ENCODE data around the gene EFR3B. TPM values are rescaled to one million over a fixed set of nuclear protein-coding genes. Genes with fewer than 3 reads are reported as not detected.

The EFR3B gene
- total RNA-seq, 1 donor from 2014 or later = 22.9 TPM

DNA sequence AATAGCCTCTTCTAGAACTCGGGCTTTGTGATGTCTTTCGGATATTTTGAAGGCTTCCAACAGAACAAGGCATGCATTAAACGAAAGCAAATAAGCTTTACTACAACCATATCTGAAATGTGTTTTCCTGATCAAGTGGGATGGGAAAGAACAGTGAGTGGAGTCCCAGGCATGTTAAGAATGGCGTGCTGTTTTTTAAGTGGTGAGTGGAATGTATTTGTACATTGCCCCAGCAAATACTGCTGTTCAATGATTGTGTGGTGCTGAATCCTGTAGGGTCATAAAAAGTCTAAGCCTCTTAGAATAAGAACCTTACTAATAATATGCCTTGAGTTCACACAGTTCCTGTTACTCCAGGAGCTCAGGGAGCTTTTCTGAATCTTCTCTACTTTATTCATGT, 74.0 kb downstream of the EFR3B start:
- no peak for DNase-seq
- Mint-ChIP-seq H3K36me3 (ENCODE audit: unreplicated experiment) (no peaks in the 10 kb centered on the region), H3K4me3 (ENCODE audit: unreplicated experiment) (no peak overlapping the region), H3K27ac (ENCODE audit: unreplicated experiment) (no peak overlapping the region), H3K27me3 (ENCODE audit: unreplicated experiment) (peaks cover 2% of the 10 kb centered on the region), H3K4me1 (ENCODE audit: low read depth, unreplicated experiment) (peaks cover 13% of the 10 kb centered on the region), H3K9me3 (ENCODE audit: unreplicated experiment) (no peaks in the 10 kb centered on the region)
- TF ChIP-seq, protein P1, sequence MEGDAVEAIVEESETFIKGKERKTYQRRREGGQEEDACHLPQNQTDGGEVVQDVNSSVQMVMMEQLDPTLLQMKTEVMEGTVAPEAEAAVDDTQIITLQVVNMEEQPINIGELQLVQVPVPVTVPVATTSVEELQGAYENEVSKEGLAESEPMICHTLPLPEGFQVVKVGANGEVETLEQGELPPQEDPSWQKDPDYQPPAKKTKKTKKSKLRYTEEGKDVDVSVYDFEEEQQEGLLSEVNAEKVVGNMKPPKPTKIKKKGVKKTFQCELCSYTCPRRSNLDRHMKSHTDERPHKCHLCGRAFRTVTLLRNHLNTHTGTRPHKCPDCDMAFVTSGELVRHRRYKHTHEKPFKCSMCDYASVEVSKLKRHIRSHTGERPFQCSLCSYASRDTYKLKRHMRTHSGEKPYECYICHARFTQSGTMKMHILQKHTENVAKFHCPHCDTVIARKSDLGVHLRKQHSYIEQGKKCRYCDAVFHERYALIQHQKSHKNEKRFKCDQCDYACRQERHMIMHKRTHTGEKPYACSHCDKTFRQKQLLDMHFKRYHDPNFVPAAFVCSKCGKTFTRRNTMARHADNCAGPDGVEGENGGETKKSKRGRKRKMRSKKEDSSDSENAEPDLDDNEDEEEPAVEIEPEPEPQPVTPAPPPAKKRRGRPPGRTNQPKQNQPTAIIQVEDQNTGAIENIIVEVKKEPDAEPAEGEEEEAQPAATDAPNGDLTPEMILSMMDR (IDR thresholded peaks at IDR 0.05; ENCODE audit: partially characterized antibody, unreplicated experiment) = no peak

DNA sequence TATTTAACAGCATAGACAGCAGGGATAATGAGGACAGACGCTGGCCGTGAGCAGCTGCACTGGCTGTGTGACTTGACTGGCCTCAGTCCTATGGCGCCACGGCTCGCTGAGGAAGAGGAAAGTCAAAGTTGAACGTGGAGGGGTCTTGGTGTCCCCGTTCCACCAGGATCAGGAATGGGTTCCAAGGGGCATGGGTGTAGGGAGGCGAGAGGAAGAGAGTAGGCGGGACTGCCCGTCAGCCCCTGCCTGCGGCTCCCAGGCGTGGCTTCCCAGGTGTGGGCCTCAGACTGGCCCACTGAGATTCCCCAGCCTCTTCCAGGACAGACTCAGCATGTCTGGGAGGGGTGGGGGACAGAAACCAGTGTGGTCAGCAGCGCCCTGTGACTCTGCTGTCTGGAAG, 75.1 kb downstream of the EFR3B start:
- Mint-ChIP-seq H3K9me3 (ENCODE audit: unreplicated experiment) (no peaks in the 10 kb centered on the region), H3K27me3 (ENCODE audit: unreplicated experiment) (no peaks in the 10 kb centered on the region), H3K4me1 (ENCODE audit: low read depth, unreplicated experiment) (peaks cover 8% of the 10 kb centered on the region), H3K36me3 (ENCODE audit: unreplicated experiment) (no peaks in the 10 kb centered on the region), H3K27ac (ENCODE audit: unreplicated experiment) (no peak overlapping the region), H3K4me3 (ENCODE audit: unreplicated experiment) (no peak overlapping the region)
- TF ChIP-seq, protein P1 (IDR thresholded peaks at IDR 0.05; ENCODE audit: partially characterized antibody, unreplicated experiment) = no peak
- no peak for DNase-seq

DNA sequence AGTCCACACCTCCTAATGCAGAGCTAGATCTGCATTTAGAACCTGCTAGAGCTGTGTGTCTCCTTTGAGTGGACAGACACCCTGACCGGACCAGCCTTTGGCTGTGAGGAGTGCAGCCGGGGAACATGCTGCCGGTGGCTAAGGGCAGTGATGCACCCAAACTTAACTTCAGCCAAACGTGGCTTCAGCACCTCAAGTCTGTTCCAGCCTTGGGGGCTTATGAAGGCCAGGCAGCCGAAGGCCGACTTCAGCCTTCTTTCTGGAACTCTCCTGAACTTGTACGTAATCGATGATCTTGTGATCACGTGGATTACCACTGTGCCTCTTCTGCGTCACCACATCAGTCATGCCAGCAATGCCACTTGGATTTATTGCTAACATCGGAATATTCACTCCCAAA, 77.4 kb downstream of the EFR3B start:
- Mint-ChIP-seq H3K4me3 (ENCODE audit: unreplicated experiment) (no peak overlapping the region), H3K9me3 (ENCODE audit: unreplicated experiment) (peaks cover 2% of the 10 kb centered on the region), H3K27ac (ENCODE audit: unreplicated experiment) (no peak overlapping the region), H3K36me3 (ENCODE audit: unreplicated experiment) (peaks cover 7% of the 10 kb centered on the region), H3K27me3 (ENCODE audit: unreplicated experiment) (peaks cover 7% of the 10 kb centered on the region), H3K4me1 (ENCODE audit: low read depth, unreplicated experiment) (no peaks in the 10 kb centered on the region)
- TF ChIP-seq, protein P1 (IDR thresholded peaks at IDR 0.05; ENCODE audit: partially characterized antibody, unreplicated experiment) = no peak
- DNase-seq = no peak

DNA sequence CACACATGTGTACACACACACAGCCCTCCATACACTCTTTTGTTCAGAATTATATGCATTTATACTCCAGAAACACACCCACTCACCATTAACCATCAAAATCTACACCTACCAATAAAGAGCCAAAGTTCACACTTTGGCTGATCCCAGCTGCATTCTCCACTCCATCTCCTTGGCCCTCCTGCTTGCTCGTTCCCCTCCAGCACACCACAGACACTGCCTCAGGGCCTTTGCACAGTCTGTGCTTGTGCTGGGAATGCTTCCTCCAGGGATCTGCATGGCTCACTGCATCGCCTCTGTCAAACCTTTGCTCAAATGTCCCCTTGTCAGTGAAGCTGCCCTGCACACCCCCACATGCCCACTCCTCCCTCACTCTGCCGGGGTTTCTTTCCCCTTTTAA, 80.5 kb downstream of the EFR3B start:
- Mint-ChIP-seq H3K9me3 (ENCODE audit: unreplicated experiment) (peaks cover 2% of the 10 kb centered on the region), H3K4me1 (ENCODE audit: low read depth, unreplicated experiment) (no peaks in the 10 kb centered on the region), H3K4me3 (ENCODE audit: unreplicated experiment) (no peak overlapping the region), H3K27me3 (ENCODE audit: unreplicated experiment) (peaks cover 7% of the 10 kb centered on the region), H3K27ac (ENCODE audit: unreplicated experiment) (no peak overlapping the region), H3K36me3 (ENCODE audit: unreplicated experiment) (peaks cover 7% of the 10 kb centered on the region)
- no peak for DNase-seq
- TF ChIP-seq, protein P1 (IDR thresholded peaks at IDR 0.05; ENCODE audit: partially characterized antibody, unreplicated experiment) = no peak

DNA sequence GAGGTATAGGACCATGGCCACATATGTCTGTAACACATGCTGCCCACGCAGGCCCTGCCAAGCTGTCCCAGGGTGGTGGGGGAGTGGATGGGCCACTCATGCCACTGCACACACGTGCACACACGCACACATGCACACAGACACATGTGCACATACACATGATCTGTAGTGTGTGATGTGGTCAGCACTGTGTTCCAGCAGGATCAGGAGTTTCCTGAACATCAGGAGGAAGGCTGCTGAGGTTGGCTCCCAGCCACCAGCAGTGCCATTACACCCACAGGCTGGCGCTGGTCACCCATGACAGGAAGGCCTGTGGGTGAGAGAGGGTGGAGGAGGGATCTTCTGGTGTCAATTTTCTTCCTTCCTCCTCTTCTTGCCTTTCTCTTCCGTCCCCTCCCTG, 81.8 kb downstream of the EFR3B start:
- Mint-ChIP-seq H3K9me3 (ENCODE audit: unreplicated experiment) (peaks cover 2% of the 10 kb centered on the region), H3K36me3 (ENCODE audit: unreplicated experiment) (peaks cover 7% of the 10 kb centered on the region), H3K4me3 (ENCODE audit: unreplicated experiment) (no peak overlapping the region), H3K27ac (ENCODE audit: unreplicated experiment) (no peak overlapping the region), H3K4me1 (ENCODE audit: low read depth, unreplicated experiment) (peaks cover 5% of the 10 kb centered on the region), H3K27me3 (ENCODE audit: unreplicated experiment) (peaks cover 7% of the 10 kb centered on the region)
- DNase-seq = no peak
- TF ChIP-seq, protein P1 (IDR thresholded peaks at IDR 0.05; ENCODE audit: partially characterized antibody, unreplicated experiment) = no peak

Data from glutamatergic neuron (in vitro differentiated cells).